ENCODE results near the gene SNN.

GRCh38 chr16:11671271-11671670 is 3.0 kb downstream of the SNN start:
- TF ChIP-seq CTCF (IDR thresholded peaks at IDR 0.05; ENCODE audit: insufficient read depth, low read length) (no peak), POLR2AphosphoS5 (IDR thresholded peaks at IDR 0.05; ENCODE audit: low read depth) (no peak), REST (IDR thresholded peaks at IDR 0.05; ENCODE audit: insufficient replicate concordance, low read depth) (no peak)
